Measurements from ENCODE around the gene OTOG. TPM values are rescaled to one million over a fixed set of nuclear protein-coding genes. Genes with fewer than 3 reads are reported as not detected.

Gene OTOG
- total RNA-seq, 1 experiment from 2014 or later: 0.35 TPM

GRCh38 chr11:17593466-17594245 lies 46.6 kb downstream of the OTOG start:
- Histone ChIP-seq H4K8ac (replicated peaks; ENCODE audit: insufficient read length, low read depth, low read length) (no peak overlapping the region), H4K5ac (ENCODE audit: insufficient read length, low read depth, low read length) (no peak overlapping the region), H4K91ac (ENCODE audit: insufficient read length, low read depth, low read length) (no peak overlapping the region), H3K23ac (ENCODE audit: insufficient read length, low read depth, low read length) (no peak overlapping the region), H3K14ac (ENCODE audit: insufficient read depth, low read length) (no peak overlapping the region), H3K56ac (ENCODE audit: insufficient read length, low read depth, low read length) (no peak overlapping the region), H3K27ac (ENCODE audit: insufficient read length, low read depth, low read length) (no peak overlapping the region), H3K27me3 (ENCODE audit: insufficient read depth, low read length) (peaks cover 2% of the 10 kb centered on the region; the same call in 1 of the 2 replicates), H2BK12ac (ENCODE audit: insufficient read length, low read depth, low read length) (no peak overlapping the region), H3K4me1 (ENCODE audit: insufficient read depth, low read length) (no peaks in the 10 kb centered on the region), H2AK5ac (ENCODE audit: insufficient read length, low read length) (no peak overlapping the region), H2BK5ac (ENCODE audit: insufficient read length, low read length) (no peak overlapping the region), H3T11ph (ENCODE audit: low read length) (no peak overlapping the region), H3K4me2 (ENCODE audit: insufficient read depth, insufficient read length, low read length) (no peak overlapping the region), H2AFZ (ENCODE audit: low read length) (no peak overlapping the region), H3K18ac (ENCODE audit: insufficient read length, low read depth, low read length) (no peak overlapping the region), H4K20me1 (ENCODE audit: control insufficient read depth, insufficient read depth, insufficient read length) (peaks cover under 1% of the 10 kb centered on the region), H2BK120ac (ENCODE audit: low read depth, low read length, poor library complexity, severe bottlenecking) (no peak overlapping the region), H3K9ac (ENCODE audit: extremely low read depth, insufficient read length, low read length) (no peak overlapping the region), H2BK20ac (ENCODE audit: low read depth, low read length, poor library complexity, severe bottlenecking) (no peak overlapping the region), H3K9me3 (ENCODE audit: control insufficient read depth, low read depth, low read length) (peaks cover 6% of the 10 kb centered on the region), H2BK15ac (ENCODE audit: low read depth, low read length) (no peak overlapping the region), H3K79me2 (ENCODE audit: insufficient read depth, low read length) (no peaks in the 10 kb centered on the region), H3K23me2 (ENCODE audit: insufficient read length, low read depth, low read length, poor library complexity, severe bottlenecking) (no peaks in the 10 kb centered on the region), H3K79me1 (ENCODE audit: insufficient read depth, low read depth, low read length, poor library complexity, severe bottlenecking) (no peaks in the 10 kb centered on the region), H3K4ac (ENCODE audit: low read depth, low read length) (no peak overlapping the region)
- H3K27ac Mint-ChIP-seq: no peak overlapping the region; a peak in 1 of 7 replicates
- H3K9me3 Mint-ChIP-seq: peaks cover 3 to 8% of the 10 kb centered on the region in 2 experiments; a peak in 4 of 5 replicates
- DNase-seq: peak; percentile 15
- H3K4me1 Mint-ChIP-seq: no peaks in the 10 kb centered on the region
- H3K27me3 Mint-ChIP-seq (ENCODE audit: low read depth): peaks cover 32% of the 10 kb centered on the region
- no CpG with 5 or more reads among the region's 9 CpGs for WGBS (ENCODE audit: extremely low coverage, insufficient read length, low lambda C conversion rate)
- TF ChIP-seq CTCF (conservative IDR thresholded peaks at IDR 0.05): no peak
- H3K4me3 Mint-ChIP-seq: no peak overlapping the region
- peaks cover 0 to 4% (median 0%) of the 10 kb centered on the region in 3 experiments; a peak in 2 of 7 replicates for H3K36me3 Mint-ChIP-seq (ENCODE audit: insufficient read depth in 1 of 3, low read depth in 3 of 3)
